ENCODE results near the gene HLX. TPM values are rescaled to one million over a fixed set of nuclear protein-coding genes. Genes with fewer than 3 reads are reported as not detected.

The HLX gene
- total and polyA plus RNA-seq, 2 donors (not counting 1 experiment from before 2014, with no cell fraction given): 8.2 to 22.3 TPM

DNA sequence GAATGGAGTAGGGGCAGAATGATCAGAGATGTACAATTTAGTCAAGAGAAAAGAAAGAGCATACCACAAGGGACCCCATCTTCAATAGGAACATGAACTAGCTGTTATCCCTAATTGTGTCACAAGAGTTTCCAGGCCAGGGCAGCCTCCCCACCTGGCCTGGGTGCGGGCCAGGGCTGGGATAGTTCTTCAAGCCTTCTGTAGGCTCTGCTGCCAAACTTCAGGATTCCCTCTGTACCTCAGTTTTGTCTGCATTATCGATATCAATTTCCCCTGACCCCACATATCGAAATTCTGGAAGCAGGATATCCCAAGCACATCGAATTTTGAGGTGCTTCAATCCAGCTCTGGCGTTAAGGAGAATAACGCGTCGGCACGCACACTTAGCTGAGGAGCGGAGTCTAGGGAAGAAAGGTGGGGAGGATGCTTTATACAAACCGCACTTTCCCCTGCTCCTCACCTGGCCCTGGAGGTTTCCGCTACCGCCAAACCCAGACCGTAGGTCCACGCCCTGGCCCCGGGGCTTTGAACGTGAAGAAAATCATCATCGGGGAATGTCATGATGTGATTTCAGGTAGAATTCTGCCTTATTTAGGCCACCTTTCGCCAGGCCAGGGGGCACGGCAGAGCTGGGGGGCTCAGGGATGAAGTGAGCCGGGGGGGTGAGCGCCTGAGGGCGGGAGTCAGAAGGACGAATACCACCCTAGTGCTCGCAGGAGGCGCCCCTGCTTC is 7.4 kb downstream of the HLX start:
- no peak overlapping the region for H2AFZ ChIP-seq (ENCODE audit: low read length)
- no peaks in the 10 kb centered on the region for H3K27me3 ChIP-seq (ENCODE audit: control insufficient read depth, insufficient read depth, low read length)
- DNase-seq (ENCODE audit: low read depth in 2 of 2): no peak
- no peak overlapping the region for H3K4me3 ChIP-seq (replicated peaks in 1 of 4; ENCODE audit: control extremely low read depth in 1 of 4, insufficient read depth in 1 of 4, low read depth in 3 of 4, low read length in 4 of 4)
- no peak overlapping the region for H3K4me2 ChIP-seq (ENCODE audit: extremely low read depth, insufficient read depth, low read length)
- H3K79me2 ChIP-seq (ENCODE audit: control insufficient read depth, insufficient read depth, low read length): peaks cover 8% of the 10 kb centered on the region
- peaks cover 8% of the 10 kb centered on the region for H3K4me1 ChIP-seq (ENCODE audit: control insufficient read depth, extremely low read depth, insufficient read depth, low read length)
- no peaks in the 10 kb centered on the region for H4K20me1 ChIP-seq (ENCODE audit: control insufficient read depth, extremely low read depth, insufficient read depth, low read length)
- H3K36me3 ChIP-seq (ENCODE audit: control insufficient read depth, insufficient read depth, low read length): peaks cover 15% of the 10 kb centered on the region
- no peak overlapping the region for H3K9ac ChIP-seq (ENCODE audit: insufficient read depth, low read length)
- H3K27ac ChIP-seq (ENCODE audit: insufficient read depth, low read length): no peak overlapping the region
- H3K9me3 ChIP-seq (ENCODE audit: control insufficient read depth, insufficient read depth, low read depth, low read length): no peaks in the 10 kb centered on the region
- TF ChIP-seq EZH2 (IDR thresholded peaks at IDR 0.05; ENCODE audit: low read length, missing control alignments) (no peak), CTCF (conservative IDR thresholded peaks at IDR 0.05 in 1 of 2, IDR thresholded peaks at IDR 0.05 in 1 of 2; ENCODE audit: low read depth in 1 of 2, low read length in 2 of 2) (no peak)

- Histone ChIP-seq H3K4me3 (replicated peaks in 1 of 4; ENCODE audit: control extremely low read depth in 1 of 4, insufficient read depth in 1 of 4, low read depth in 3 of 4, low read length in 4 of 4) (no peak overlapping the region), H4K20me1 (ENCODE audit: control insufficient read depth, extremely low read depth, insufficient read depth, low read length) (no peaks in the 10 kb centered on the region), H3K4me2 (ENCODE audit: extremely low read depth, insufficient read depth, low read length) (no peak overlapping the region), H3K36me3 (ENCODE audit: control insufficient read depth, insufficient read depth, low read length) (peaks cover 13% of the 10 kb centered on the region), H2AFZ (ENCODE audit: low read length) (no peak overlapping the region), H3K9ac (ENCODE audit: insufficient read depth, low read length) (no peak overlapping the region), H3K4me1 (ENCODE audit: control insufficient read depth, extremely low read depth, insufficient read depth, low read length) (peaks cover 5% of the 10 kb centered on the region), H3K27ac (ENCODE audit: insufficient read depth, low read length) (no peak overlapping the region), H3K79me2 (ENCODE audit: control insufficient read depth, insufficient read depth, low read length) (peaks cover 2% of the 10 kb centered on the region), H3K9me3 (ENCODE audit: control insufficient read depth, insufficient read depth, low read depth, low read length) (no peaks in the 10 kb centered on the region), H3K27me3 (ENCODE audit: control insufficient read depth, insufficient read depth, low read length) (no peaks in the 10 kb centered on the region)
- TF ChIP-seq CTCF (conservative IDR thresholded peaks at IDR 0.05 in 1 of 2, IDR thresholded peaks at IDR 0.05 in 1 of 2; ENCODE audit: low read depth in 1 of 2, low read length in 2 of 2): no peak
- TF ChIP-seq EZH2 (IDR thresholded peaks at IDR 0.05; ENCODE audit: low read length, missing control alignments): no peak
- no peak for DNase-seq (ENCODE audit: low read depth in 2 of 2)
Measured at GRCh38 chr1:220887202-220887519, 7.9 kb downstream of the HLX start.

- peaks cover under 1% of the 10 kb centered on the region for H3K4me1 ChIP-seq (ENCODE audit: control insufficient read depth, extremely low read depth, insufficient read depth, low read length)
- H2AFZ ChIP-seq (ENCODE audit: low read length): no peak overlapping the region
- no peak overlapping the region for H3K4me2 ChIP-seq (ENCODE audit: extremely low read depth, insufficient read depth, low read length)
- peak overlapping the region in 2 of 4 experiments; percentile 24 to 25 for H3K4me3 ChIP-seq (replicated peaks in 1 of 4; ENCODE audit: control extremely low read depth in 1 of 4, insufficient read depth in 1 of 4, low read depth in 3 of 4, low read length in 4 of 4)
- H3K9ac ChIP-seq (ENCODE audit: insufficient read depth, low read length): no peak overlapping the region
- TF ChIP-seq CTCF (conservative IDR thresholded peaks at IDR 0.05 in 1 of 2, IDR thresholded peaks at IDR 0.05 in 1 of 2; ENCODE audit: low read depth in 1 of 2, low read length in 2 of 2) (no peak), EZH2 (IDR thresholded peaks at IDR 0.05; ENCODE audit: low read length, missing control alignments) (no peak)
- no peaks in the 10 kb centered on the region for H3K79me2 ChIP-seq (ENCODE audit: control insufficient read depth, insufficient read depth, low read length)
- no peak for DNase-seq (ENCODE audit: low read depth in 2 of 2)
- no peaks in the 10 kb centered on the region for H3K9me3 ChIP-seq (ENCODE audit: control insufficient read depth, insufficient read depth, low read depth, low read length)
- no peaks in the 10 kb centered on the region for H4K20me1 ChIP-seq (ENCODE audit: control insufficient read depth, extremely low read depth, insufficient read depth, low read length)
- no peaks in the 10 kb centered on the region for H3K27me3 ChIP-seq (ENCODE audit: control insufficient read depth, insufficient read depth, low read length)
- H3K27ac ChIP-seq (ENCODE audit: insufficient read depth, low read length): no peak overlapping the region
- H3K36me3 ChIP-seq (ENCODE audit: control insufficient read depth, insufficient read depth, low read length): peaks cover 10% of the 10 kb centered on the region
Measured at GRCh38 chr1:220887520-220888416, 8.5 kb downstream of the HLX start.
